Dendritic cell treated with granulocyte-macrophage colony-stimulating factor and Interleukin-4, amounts not matched to agents 40 ng/mL and 50 ng/mL, for 4 days (primary cell): Measurements from ENCODE around the gene HIVEP2.

Source experiments
- H3K27ac Mint-ChIP-seq: one replicate; pipeline ENCODE4 v1.8.0; 2022; ENCODE audit warnings: mild to moderate bottlenecking, mixed read lengths
- H3K27me3 Mint-ChIP-seq: one replicate; pipeline ENCODE4 v1.8.0; 2022; ENCODE audit warnings: mild to moderate bottlenecking, mixed read lengths
- H3K36me3 Mint-ChIP-seq: one replicate; pipeline ENCODE4 v1.8.0; 2022; ENCODE audit warnings: low read depth, mixed read lengths
- H3K4me1 Mint-ChIP-seq: one replicate; pipeline ENCODE4 v1.8.0; 2022; ENCODE audit warnings: low read depth, mixed read lengths
- H3K4me3 Mint-ChIP-seq: one replicate; pipeline ENCODE4 v1.8.0; 2022; ENCODE audit warnings: mild to moderate bottlenecking, moderate library complexity, mixed read lengths
- H3K9me3 Mint-ChIP-seq: one replicate; pipeline ENCODE4 v1.8.0; 2022; ENCODE audit warnings: mixed read lengths
- intact Hi-C: fragments of 100-400 bp; cut with micrococcal nuclease; formaldehyde crosslinking; loops from one replicate; pipeline ENCODE4 v1.15.0; 2022

Gene HIVEP2

DNA sequence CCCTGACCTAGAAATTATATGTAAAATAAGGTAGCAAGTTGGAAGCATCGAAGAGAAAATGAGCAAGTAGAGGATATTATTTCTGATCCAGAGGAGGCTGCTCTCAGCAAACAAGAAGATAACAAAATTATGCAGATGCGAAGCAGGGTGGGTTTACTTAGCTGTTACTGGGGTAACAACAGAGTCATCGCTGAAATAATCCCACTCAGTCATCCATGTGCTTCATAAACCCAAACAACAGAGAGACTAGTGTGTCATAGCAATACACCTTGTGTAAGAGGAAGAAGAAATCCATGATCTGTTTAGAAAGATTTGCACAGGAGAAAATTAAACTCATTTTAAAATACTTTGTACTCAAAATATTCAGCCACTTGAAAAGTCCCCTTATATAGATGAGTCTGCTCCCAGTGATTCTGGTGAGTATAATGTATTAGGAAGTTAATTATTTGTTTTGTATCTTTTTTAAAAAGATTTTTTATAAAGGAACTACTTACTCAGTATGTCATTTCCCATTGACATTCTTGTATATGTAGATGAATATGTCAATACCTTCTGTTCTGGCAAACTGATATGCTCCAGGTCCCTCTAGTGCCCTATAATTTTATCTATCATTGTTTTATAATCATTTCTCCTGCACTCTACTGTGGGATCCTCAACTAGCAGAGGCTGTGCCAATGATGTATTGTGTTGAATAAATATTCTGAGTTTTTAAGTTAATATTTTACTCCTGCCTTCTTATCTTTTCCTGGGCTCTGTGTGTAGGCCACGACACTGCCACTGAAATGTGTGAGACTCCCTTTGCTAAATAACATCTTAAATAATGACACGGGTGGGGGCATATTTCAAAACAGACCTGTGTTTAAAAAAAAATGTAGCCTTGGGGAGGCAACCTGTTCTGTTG lies 8.6 kb upstream of the HIVEP2 start:
- no peak overlapping the region for H3K4me3 Mint-ChIP-seq
- no peak overlapping the region for H3K27ac Mint-ChIP-seq
- peaks cover 19% of the 10 kb centered on the region for H3K27me3 Mint-ChIP-seq
- no peaks in the 10 kb centered on the region for H3K9me3 Mint-ChIP-seq
- intact Hi-C loops: loop anchor here (10.0 kb wide), 1 partner anchor 61 kb away; no protein-coding TSS in a partner anchor
- H3K4me1 Mint-ChIP-seq: peaks cover 42% of the 10 kb centered on the region
- H3K36me3 Mint-ChIP-seq: no peaks in the 10 kb centered on the region

DNA sequence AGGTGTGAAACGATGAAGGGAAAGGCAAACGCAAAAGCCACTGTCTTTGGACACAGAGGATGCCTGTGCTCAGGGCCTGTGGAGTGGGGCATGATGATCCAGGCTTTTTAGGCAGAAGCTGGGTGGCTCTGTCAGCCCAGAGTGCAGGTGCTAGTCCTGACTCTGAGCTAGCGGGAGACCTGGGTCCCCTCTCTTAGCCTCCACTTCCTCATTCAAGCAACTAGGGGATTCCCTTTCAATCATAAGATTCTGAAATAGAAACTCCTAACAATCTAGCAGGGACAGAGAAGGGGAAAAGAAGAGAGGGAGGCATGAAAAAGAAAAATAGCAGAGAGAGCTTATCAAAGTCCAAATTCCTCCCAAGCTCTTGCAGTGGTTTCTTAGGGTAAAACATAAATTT lies 7.6 kb upstream of the HIVEP2 start:
- Mint-ChIP-seq H3K27me3 (peaks cover 19% of the 10 kb centered on the region), H3K27ac (no peak overlapping the region), H3K4me1 (peaks cover 49% of the 10 kb centered on the region), H3K9me3 (no peaks in the 10 kb centered on the region), H3K4me3 (no peak overlapping the region), H3K36me3 (no peaks in the 10 kb centered on the region)
- intact Hi-C loops: loop anchor here (10.0 kb wide), 1 partner anchor 62 kb away; no protein-coding TSS in a partner anchor

- Mint-ChIP-seq H3K4me3 (no peak overlapping the region), H3K27ac (no peak overlapping the region), H3K9me3 (no peaks in the 10 kb centered on the region), H3K27me3 (peaks cover 16% of the 10 kb centered on the region), H3K36me3 (no peaks in the 10 kb centered on the region), H3K4me1 (peaks cover 55% of the 10 kb centered on the region)
- intact Hi-C loops: loop anchor here (10.0 kb wide), 1 partner anchor 65 kb away; no protein-coding TSS in a partner anchor
These were observed 5.3 kb upstream of the HIVEP2 start for GRCh38 chr6:142950291-142950690.

DNA sequence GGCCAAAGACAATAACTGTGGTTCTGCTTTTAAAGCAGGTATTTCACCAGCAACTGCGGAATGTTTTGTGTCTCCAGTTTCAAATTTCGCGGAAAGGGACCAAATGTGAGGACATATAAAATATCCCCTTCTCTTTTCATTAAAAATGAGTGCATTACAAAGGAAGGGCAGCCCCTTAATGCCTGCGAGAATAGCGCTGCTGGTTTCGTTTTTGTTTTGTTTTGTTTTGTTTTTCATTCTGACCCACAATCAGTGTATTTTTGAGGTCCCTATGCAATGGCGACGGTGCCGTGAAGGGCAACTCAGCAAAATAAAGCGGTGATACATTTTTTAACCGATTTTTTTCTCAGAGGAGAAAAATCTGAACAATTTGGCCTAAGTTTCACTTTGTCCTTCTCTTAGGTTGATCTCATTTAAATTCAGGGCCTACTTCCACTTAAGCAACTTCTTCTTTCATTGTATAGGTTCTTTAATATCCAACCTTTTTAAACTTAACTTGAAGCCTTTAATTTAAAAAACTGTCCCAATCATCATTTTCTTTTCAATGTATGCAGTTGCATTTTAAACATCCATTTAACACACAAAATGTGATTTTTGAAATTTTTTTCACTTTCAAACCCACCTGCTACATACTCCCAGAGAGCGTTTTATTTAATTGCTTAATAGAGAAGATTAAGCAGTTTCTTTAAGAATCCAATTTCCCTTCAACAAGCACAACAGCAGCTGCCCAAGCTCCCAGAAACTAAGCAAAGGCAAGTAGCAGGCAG lies 2.9 kb upstream of the HIVEP2 start:
- Mint-ChIP-seq H3K4me1 (peaks cover 46% of the 10 kb centered on the region), H3K9me3 (no peaks in the 10 kb centered on the region), H3K27me3 (peaks cover 19% of the 10 kb centered on the region), H3K4me3 (peak overlapping the region; percentile 74), H3K36me3 (no peaks in the 10 kb centered on the region), H3K27ac (peak overlapping the region; percentile 87)
- intact Hi-C loops: loop anchor here (5.0 to 10.0 kb wide), 4 partner anchors 114 to 567 kb away; partner anchors contain the start of genes AIG1 and FUCA2

DNA sequence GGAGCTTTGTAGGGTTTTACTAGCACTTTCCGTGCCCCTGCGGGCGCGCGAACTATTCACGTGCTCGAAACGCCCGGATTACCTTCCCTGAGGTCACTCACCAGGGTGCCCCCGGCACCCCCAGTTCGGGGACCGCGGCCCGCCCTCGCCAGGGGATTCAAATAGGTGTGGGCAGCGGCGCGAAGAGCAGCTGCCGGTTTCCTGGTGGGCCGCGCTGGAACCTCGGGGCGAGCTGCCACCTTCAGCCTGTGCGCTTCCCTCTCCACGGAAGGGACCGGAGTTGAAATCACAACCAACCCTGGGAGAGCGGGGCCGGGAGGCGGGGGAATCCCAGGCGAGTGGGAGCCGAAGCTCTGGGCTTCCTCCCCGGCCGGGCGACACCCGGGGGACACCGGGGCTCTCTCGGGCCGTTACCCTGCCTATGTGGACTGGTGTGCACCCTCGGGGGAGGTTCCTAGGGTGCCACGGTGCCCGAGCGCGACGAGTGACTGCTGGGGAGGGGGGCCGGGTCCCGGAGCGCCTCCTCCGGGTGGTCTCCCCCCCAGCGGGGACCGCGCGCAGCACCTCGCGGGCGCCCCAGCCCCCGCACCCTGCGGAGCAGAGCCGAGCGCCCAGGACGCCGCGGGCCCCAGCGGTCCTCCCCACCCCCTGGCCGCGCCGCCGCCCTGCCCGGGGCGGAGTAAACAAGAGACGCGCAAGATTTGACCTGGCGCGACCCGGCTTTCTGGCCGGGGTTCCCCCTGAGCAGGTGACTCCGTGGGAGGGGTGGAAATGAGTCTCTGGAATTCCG lies 2.1 kb upstream of the HIVEP2 start:
- Mint-ChIP-seq H3K4me3 (peak overlapping the region; percentile 78), H3K27me3 (peaks cover 12% of the 10 kb centered on the region), H3K27ac (peak overlapping the region; percentile 87), H3K9me3 (no peaks in the 10 kb centered on the region), H3K4me1 (peaks cover 39% of the 10 kb centered on the region), H3K36me3 (no peaks in the 10 kb centered on the region)
- intact Hi-C loops: loop anchor here (5.0 to 10.0 kb wide), 4 partner anchors 115 to 568 kb away; partner anchors contain the start of genes AIG1 and FUCA2

DNA sequence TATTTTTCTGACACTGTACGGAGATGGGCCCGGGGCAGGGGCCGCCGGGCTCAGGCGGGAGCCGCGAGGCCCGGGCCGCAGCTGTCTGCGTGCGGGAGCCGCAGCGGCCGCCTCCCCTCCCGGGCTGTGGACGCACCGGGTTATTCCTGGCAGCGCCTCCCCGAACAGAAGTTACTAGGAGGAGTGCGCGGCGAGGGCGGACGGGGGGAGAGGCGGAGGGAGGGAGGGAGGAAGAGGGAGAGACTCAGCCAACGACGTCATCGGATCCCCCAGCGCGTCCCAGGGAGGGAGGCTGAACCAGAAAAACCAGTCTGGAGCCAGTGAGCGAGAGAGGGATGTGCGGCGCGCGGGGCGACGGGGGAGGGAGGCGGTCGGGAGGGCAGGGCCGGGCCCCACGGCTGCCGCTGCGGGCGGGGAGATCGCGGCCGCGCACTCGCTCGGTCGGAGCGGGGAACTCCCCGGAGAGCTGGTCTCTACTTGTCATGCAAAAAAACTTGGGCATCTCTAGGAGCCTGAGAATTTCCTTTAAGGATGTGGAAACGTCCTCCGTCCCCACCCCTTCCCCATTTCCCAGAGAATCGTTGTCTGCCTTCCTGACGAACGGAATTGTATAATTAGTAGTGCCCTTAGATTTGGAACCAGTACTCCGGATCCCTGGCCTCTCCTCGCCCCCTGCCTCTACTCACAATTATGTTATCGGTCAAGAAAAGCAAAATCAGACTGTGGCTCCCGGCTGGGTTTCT lies 1.4 kb upstream of the HIVEP2 start:
- peak overlapping the region; percentile 78 for H3K4me3 Mint-ChIP-seq
- intact Hi-C loops: loop anchor here (5.0 to 10.0 kb wide), 4 partner anchors 116 to 568 kb away; partner anchors contain the start of genes AIG1 and FUCA2
- H3K27ac Mint-ChIP-seq: peak overlapping the region; percentile 87
- H3K9me3 Mint-ChIP-seq: no peaks in the 10 kb centered on the region
- H3K27me3 Mint-ChIP-seq: peaks cover 7% of the 10 kb centered on the region
- H3K36me3 Mint-ChIP-seq: no peaks in the 10 kb centered on the region
- peaks cover 38% of the 10 kb centered on the region for H3K4me1 Mint-ChIP-seq

GRCh38 chr6:142945446-142946180 lies 637 bp upstream of the HIVEP2 start:
- H3K9me3 Mint-ChIP-seq: no peaks in the 10 kb centered on the region
- intact Hi-C loops: loop anchor here (5.0 to 10.0 kb wide), 4 partner anchors 117 to 569 kb away; partner anchors contain the start of genes AIG1 and FUCA2
- H3K36me3 Mint-ChIP-seq: no peaks in the 10 kb centered on the region
- H3K27me3 Mint-ChIP-seq: peaks cover 6% of the 10 kb centered on the region
- H3K4me1 Mint-ChIP-seq: peaks cover 38% of the 10 kb centered on the region
- peak overlapping the region; percentile 78 for H3K4me3 Mint-ChIP-seq
- H3K27ac Mint-ChIP-seq: peak overlapping the region; percentile 87

GRCh38 chr6:142944124-142945048 lies 590 bp downstream of the HIVEP2 start:
- H3K36me3 Mint-ChIP-seq: no peaks in the 10 kb centered on the region
- H3K9me3 Mint-ChIP-seq: no peaks in the 10 kb centered on the region
- intact Hi-C loops: loop anchor here (5.0 to 10.0 kb wide), 4 partner anchors 118 to 570 kb away; partner anchors contain the start of genes AIG1 and FUCA2
- peaks cover 6% of the 10 kb centered on the region for H3K27me3 Mint-ChIP-seq
- H3K4me3 Mint-ChIP-seq: peak overlapping the region; percentile 78
- H3K27ac Mint-ChIP-seq: peak overlapping the region; percentile 87
- peaks cover 34% of the 10 kb centered on the region for H3K4me1 Mint-ChIP-seq

DNA sequence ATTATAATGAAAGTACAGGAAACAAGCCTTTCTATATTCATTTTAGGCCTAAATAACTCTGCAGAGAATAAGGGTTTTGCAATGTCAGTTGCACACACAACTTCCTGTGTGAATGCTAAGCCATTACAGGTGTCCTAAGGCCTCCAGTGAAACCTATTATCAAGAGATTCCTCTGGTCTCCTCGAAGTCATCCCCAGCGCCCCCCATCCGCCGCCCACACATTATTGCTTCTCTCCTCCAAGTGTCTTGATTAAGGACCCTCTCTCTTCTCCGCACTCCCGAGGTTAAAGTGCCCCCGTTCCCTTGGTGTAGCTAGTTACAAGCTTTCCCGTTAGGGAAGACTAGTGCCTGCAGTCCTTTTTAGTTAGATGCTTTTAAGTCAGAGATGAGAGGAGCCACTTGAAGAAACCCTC lies 1.3 kb downstream of the HIVEP2 start:
- Mint-ChIP-seq H3K27me3 (peaks cover 6% of the 10 kb centered on the region), H3K4me3 (no peak overlapping the region), H3K4me1 (peaks cover 28% of the 10 kb centered on the region), H3K27ac (peak overlapping the region; percentile 87), H3K9me3 (no peaks in the 10 kb centered on the region), H3K36me3 (no peaks in the 10 kb centered on the region)
- intact Hi-C loops: loop anchor here (10.0 kb wide), 1 partner anchor 571 kb away; the partner anchor contains the start of gene FUCA2

- Mint-ChIP-seq H3K27me3 (peaks cover 6% of the 10 kb centered on the region), H3K4me3 (no peak overlapping the region), H3K9me3 (no peaks in the 10 kb centered on the region), H3K27ac (no peak overlapping the region), H3K36me3 (no peaks in the 10 kb centered on the region), H3K4me1 (peaks cover 23% of the 10 kb centered on the region)
- intact Hi-C loops: loop anchor here (10.0 kb wide), 1 partner anchor 572 kb away; the partner anchor contains the start of gene FUCA2
These were observed 2.2 kb downstream of the HIVEP2 start for GRCh38 chr6:142942805-142943227.

DNA sequence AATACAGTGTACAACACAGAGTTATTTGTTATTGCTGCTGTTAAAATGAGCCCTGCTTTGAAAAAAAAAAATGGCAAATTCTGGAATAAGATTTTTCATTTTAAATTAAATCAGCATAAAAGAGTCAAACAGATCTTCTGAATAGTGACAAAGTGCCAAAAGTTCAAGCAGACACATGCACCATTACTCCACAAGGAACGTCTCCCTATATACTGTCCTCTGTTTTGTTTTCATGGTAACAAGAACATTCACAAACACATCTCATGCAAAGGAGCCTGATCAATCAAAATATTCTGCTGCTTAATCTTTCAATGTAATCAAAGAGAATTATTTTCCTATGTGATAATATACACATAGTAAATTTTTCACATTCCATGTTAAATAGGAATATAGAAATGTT lies 2.7 kb downstream of the HIVEP2 start:
- no peak overlapping the region for H3K27ac Mint-ChIP-seq
- intact Hi-C loops: loop anchor here (10.0 kb wide), 1 partner anchor 573 kb away; the partner anchor contains the start of gene FUCA2
- H3K4me1 Mint-ChIP-seq: peaks cover 19% of the 10 kb centered on the region
- no peaks in the 10 kb centered on the region for H3K9me3 Mint-ChIP-seq
- no peaks in the 10 kb centered on the region for H3K36me3 Mint-ChIP-seq
- H3K27me3 Mint-ChIP-seq: peaks cover 6% of the 10 kb centered on the region
- no peak overlapping the region for H3K4me3 Mint-ChIP-seq
